Measurements from ENCODE around the gene ATRNL1.
"Not testable (repeated sequence)": the region's sequence is repeated elsewhere in the genome, so short reads cannot be mapped to it uniquely, and the experiment has no call there.

DNA sequence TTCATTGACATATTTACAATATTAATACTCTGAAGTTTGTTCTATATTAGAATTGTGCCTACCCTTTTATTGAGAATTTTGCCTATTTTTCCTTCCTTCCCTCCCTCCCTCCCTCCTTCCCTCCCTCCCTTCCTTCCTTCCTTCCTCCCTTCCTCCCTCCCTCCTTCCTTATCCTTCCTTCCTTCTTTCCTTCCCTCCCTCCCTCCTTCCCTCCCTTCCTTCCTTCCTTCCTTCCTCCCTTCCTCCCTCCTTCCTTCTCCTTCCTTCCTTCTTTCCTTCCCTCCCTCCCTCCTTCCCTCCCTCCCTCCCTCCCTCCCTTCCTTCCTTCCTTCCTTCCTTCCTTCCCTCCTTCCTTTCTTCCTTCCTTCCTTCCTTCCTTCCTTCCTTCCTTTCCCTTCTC is 434.5 kb downstream of the ATRNL1 start:
- not testable (repeated sequence) for TF ChIP-seq EZH2 (IDR thresholded peaks at IDR 0.05; ENCODE audit: insufficient read depth, poor library complexity, severe bottlenecking); EZH2phosphoT487 (IDR thresholded peaks at IDR 0.05; ENCODE audit: insufficient read depth, low read depth)
